Fibroblast of pulmonary artery (primary cell): ENCODE data around the gene GLRX3.

Source experiments
- DNase-seq: peaks from one replicate; pipeline ENCODE4 v3.0.0-alpha.2; 2010; ENCODE audit warnings: low read depth
- H3K4me3 ChIP-seq: replicated peaks from 2 replicates; pipeline ENCODE4 v1.5.1; 2011; ENCODE audit warnings: low read depth, mild to moderate bottlenecking, control low read depth, low read length, moderate library complexity
- CTCF ChIP-seq: IDR thresholded peaks from 2 replicates; pipeline ENCODE4 v1.5.1; 2011; ENCODE audit warnings: mild to moderate bottlenecking, control low read depth, low read length, inconsistent platforms; ENCODE audit errors: missing control alignments

The GLRX3 gene

GRCh38 chr10:130215931-130216231, 79.7 kb downstream of the GLRX3 start:
- H3K4me3 ChIP-seq, result no peak overlapping the region
- no peak for TF ChIP-seq CTCF
- no peak for DNase-seq

- DNase-seq, result no peak
- no peak overlapping the region for H3K4me3 ChIP-seq
- TF ChIP-seq CTCF, result no peak
Observed at GRCh38 chr10:130218181-130218641, 82.0 kb downstream of the GLRX3 start.

- no peak for TF ChIP-seq CTCF
- no peak overlapping the region for H3K4me3 ChIP-seq
- no peak for DNase-seq
Observed at GRCh38 chr10:130218936-130219335, 82.7 kb downstream of the GLRX3 start.

- DNase-seq, result no peak
- TF ChIP-seq CTCF, result no peak
Observed at GRCh38 chr10:130220251-130221185, 84.3 kb downstream of the GLRX3 start.

GRCh38 chr10:130221456-130222375, 85.5 kb downstream of the GLRX3 start:
- no peak for DNase-seq
- TF ChIP-seq CTCF, result no peak
- no peak overlapping the region for H3K4me3 ChIP-seq

More at GRCh38 chr10:130220251-130221185, 84.3 kb downstream of the GLRX3 start:
- no peak overlapping the region for H3K4me3 ChIP-seq

- no peak for DNase-seq
- TF ChIP-seq CTCF, result no peak
- H3K4me3 ChIP-seq, result no peak overlapping the region
Observed at GRCh38 chr10:130222381-130222780, 86.2 kb downstream of the GLRX3 start.
